ENCODE data around the gene DNER. TPM values are rescaled to one million over a fixed set of nuclear protein-coding genes. Genes with fewer than 3 reads are reported as not detected.
"Not testable (repeated sequence)": the region's sequence is repeated elsewhere in the genome, so short reads cannot be mapped to it uniquely, and the experiment has no call there.

DNER gene
- polyA plus RNA-seq (ENCODE audit: insufficient read length in 10 of 10): 1 to 10 TPM; 1.4 to 5.1 (median 3.0) TPM
- long read RNA-seq, donor 1: 0 reads
- long read RNA-seq, donor 2: 0 reads
- long read RNA-seq, donor 3: 0 reads
- long read RNA-seq, donor 4: 0 reads
- long read RNA-seq, donor 5: 0 reads
- long read RNA-seq, donor 6: 0 reads
- long read RNA-seq, donor 7: 0 reads
- long read RNA-seq, donor 8, partial matches to known transcripts: 0 of 1 reads
- long read RNA-seq, donor 8, other reads (novel, unspliced or antisense): 0 of 1 reads
- long read RNA-seq, donor 9: 0 reads

GRCh38 chr2:229714080-229714735, at the start of gene DNER:
TSS of gene DNER (minus strand) at chr2:229714555. CDS start at chr2:229714423, 132 bp downstream.
- DNase-seq: peak in 1 of 3 donors; percentile 12

- no peak for DNase-seq
Observed at GRCh38 chr2:229761663-229762062, 47.3 kb upstream of the DNER start.

GRCh38 chr2:229757462-229757861, 43.1 kb upstream of the DNER start:
- not testable (repeated sequence) for DNase-seq

DNA sequence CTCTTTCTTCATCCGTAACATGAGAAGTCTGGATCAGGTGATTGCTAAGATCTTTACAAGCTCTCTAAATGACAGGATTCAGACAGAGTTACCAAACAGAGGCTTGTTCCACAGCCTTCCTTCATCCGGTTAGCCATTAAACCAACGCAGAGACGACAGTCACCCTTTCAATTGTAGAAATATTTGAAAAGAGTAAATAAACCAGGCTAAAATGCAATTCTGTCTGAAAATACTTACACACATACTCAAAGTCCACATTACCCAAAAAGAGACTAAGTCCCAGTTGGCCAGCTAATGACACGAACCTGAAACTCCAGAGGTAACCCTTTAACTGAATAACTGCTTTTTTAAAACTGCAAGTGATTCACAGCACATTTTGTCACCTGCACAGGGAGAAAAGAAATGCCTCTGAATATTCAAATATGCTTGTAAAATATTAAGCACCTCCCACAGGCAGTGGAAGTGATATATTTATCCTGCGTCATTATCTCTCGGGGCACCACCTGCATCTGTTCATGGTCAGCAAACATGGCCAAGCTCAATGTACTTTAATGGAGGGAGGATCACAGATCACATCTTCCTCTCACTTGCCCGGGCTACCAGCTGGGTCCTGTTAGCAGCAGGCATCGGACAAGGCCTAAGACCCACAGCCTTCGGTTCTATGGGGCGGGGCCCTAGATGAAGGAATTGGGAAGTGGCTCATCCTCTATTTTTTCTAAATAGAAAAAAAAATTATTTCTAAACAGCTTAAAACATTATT, 38.8 kb upstream of the DNER start:
- no peak for DNase-seq

DNA sequence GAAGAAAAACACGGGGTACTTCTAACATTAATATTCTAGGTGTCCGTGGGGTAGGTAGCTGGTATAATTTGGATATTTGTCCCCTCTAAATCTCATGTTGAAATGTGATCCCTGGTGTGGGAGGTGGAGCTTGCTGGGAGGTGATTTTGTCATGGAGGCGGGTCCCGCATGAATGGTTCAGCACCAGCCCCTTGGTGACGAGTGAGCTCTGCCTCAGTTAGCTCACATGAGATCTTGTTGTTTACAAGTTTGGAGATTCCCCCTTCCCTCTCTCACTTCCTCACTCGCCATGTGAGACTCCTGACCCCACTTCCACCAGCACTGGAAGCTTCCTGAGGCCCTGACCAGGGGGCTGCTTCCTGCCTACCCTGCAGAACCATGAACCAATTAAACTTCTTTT, 35.4 kb upstream of the DNER start:
- no peak for DNase-seq

- DNase-seq: no peak
Observed at GRCh38 chr2:229748950-229749349, 34.6 kb upstream of the DNER start.

DNA sequence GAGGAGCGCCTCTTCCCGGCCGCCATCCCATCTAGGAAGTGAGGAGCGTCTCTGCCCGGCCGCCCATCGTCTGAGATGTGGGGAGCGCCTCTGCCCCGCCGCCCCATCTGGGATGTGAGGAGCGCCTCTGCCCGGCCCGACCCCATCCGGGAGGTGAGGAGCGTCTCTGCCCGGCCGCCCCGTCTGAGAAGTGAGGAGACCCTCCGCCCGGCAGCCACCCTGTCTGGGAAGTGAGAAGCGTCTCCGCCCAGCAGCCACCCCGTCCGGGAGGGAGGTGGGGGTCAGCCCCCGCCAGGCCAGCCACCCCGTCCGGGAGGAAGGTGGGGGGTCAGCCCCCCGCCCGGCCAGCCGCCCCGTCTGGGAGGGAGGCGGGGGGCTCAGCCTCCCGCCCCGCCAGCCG, 28.3 kb upstream of the DNER start:
- DNase-seq: not testable (repeated sequence)

GRCh38 chr2:229740279-229740678, 25.9 kb upstream of the DNER start:
- DNase-seq: no peak

DNA sequence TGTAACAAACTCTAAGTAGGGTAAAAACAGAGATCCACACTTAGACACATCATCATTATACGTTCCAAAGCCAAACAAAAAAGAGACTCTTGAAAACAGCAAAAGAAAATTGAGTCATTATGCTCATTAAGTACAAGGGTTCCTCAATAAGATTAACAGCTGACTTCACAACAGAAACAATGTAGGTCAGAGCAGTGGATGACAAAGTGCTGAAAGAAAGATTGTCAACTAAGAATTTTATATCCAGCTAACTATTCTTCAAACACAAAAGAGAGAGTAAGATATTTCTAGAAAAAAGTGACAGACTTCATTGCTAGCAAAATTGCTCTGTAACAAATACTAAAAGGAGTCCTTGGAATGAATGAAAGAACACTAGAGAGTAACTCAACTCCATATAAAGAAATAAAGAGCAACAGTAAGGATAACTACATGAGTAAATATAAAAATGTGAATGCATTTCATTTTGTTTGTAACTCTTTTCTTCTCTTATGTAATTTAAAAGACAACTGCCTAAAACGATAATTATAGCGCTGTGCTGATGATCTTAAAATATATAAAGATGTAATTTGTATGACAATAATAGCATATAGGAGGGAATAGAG, 23.8 kb upstream of the DNER start:
- DNase-seq: no peak

DNA sequence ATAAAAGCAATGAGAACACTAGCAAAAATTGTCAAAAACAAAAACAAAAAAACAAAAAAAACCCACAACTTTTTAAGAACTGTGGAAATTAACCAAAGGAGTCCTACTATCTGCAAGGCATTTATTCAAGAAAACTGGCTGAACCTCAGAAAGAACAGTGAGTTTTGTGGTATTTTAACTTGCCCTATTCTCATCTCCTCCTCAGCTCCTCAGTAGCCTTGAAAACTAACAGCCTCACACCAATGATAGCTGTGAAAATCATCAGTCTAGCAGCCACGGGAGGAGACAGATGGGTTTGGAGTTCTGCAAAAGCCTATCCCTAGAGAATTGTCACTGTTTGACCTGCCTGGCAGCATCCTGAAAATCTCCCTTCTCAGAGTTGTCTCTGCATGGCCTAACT, 20.1 kb upstream of the DNER start:
- DNase-seq: no peak

GRCh38 chr2:229733611-229734245, 19.4 kb upstream of the DNER start:
- no peak for DNase-seq

DNA sequence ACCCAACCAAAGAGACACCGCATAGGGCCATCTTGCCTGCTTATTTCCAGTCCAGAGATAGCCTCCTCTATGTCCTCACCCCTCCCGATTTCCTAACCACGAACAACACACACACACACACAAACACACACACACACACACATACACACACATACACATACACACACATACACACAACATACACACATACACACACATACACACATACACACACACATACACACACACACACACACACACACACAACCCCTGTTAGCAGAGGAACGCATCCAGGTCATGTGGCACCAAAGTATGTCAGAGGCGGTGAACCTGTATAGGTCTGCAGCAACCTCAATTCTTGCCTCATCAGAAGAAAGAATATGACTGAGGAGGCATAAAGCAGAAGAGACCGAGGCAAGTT, 18.5 kb upstream of the DNER start:
- DNase-seq: no peak

- DNase-seq: no peak
Observed at GRCh38 chr2:229731916-229732315, 17.6 kb upstream of the DNER start.

GRCh38 chr2:229731363-229731762, 17.0 kb upstream of the DNER start:
- no peak for DNase-seq

DNA sequence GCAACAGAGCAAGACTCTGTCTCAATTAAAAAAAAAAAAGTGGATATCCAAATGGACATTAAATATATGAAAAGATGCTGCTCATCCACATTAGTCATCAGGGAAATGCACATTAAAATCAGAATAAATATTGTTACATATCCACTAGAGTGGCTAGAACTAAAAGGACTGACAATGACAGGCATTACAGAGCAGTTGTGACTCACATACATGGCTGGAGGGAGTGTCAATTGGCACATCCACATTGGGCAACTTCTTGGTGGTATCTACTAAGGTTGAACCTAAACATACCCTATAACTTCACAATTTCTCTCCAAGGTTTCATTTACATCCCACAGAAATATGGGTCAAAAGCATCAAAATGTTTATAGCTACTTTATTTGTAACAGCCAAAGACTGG, 14.0 kb upstream of the DNER start:
- DNase-seq: no peak

- DNase-seq: no peak
Observed at GRCh38 chr2:229726643-229727042, 12.3 kb upstream of the DNER start.

DNA sequence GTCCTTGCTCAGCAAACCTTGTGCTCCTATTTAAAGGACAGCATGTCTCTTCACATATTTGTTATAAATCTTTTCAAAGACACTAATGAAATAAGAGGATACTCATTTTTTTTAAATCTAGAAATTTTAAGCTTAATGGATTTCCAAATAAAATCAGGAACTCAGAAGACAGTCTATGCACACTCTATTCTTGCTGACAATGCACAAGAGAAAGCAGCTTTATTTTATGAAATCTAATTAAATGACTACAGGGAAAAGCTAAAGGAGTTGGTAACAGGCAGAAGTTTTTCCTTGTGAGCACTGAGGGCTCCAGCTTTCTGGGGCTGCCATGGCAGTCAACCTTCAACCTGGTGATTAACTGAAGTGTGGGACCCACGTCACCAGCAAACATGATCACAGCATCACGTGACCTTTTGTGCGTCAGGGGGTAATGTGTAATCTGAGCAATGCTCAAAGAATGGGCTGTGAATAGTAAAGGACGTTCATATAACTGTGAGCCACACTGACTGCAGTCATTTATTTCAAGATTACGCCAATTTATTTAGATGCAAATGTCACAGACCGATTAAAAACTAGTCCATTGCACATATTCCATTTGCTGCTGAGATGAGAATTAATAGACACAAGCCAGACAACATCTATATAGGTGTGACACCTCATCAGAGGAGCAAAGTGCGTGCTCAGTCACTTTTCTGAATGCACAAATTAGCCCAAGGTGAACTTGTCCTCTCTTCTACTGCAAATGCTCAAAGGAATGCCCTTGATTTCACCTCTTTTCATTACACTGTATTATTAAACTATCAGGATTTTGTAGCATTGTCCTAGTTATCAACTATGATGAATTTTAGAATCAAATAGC, 11.6 kb upstream of the DNER start:
- no peak for DNase-seq

- not testable (repeated sequence) for DNase-seq
Observed at GRCh38 chr2:229723192-229723591, 8.8 kb upstream of the DNER start.

DNA sequence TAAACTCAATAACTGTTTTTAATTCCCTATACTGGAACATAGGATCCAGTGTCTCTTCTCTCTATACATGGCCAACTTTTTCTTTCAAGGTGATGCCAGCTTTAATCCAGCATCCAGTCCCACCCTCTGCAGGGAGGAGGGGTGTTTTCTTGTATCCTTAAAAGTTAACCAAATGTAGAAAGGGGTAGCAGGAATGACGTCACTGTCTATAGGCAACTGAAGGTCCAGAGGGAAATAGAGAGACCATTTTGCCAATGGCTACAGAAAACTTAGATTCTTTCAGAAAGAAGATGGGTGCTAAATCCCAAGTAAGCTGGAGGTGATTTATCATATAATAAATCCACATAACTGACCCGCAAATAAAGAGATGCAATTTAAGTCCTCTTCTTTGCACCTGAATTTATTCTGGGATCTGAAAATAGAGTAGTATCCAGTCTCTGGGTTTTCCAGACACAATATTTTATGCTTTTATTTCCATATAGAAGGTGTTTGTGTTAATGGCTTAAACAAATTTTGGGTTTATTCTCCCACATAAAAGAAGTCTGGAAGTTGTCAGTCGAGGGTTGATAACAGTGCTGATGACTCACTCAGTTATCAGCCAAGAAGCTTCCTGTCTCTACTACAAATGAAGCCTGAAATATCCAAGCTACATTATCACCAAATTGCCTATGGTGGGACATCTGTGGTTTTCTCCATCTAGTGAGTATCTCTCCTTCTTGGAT, 5.7 kb upstream of the DNER start:
- no peak for DNase-seq

- no peak for DNase-seq
Observed at GRCh38 chr2:229718057-229718456, 3.7 kb upstream of the DNER start.
